NCI-H1694 (cell line): ENCODE results near the gene FANCG.

Experiments used
- DNase-seq: peaks from one replicate; lab custom pipeline; 2025; lab: John Stamatoyannopoulos, UW

FANCG gene

DNA sequence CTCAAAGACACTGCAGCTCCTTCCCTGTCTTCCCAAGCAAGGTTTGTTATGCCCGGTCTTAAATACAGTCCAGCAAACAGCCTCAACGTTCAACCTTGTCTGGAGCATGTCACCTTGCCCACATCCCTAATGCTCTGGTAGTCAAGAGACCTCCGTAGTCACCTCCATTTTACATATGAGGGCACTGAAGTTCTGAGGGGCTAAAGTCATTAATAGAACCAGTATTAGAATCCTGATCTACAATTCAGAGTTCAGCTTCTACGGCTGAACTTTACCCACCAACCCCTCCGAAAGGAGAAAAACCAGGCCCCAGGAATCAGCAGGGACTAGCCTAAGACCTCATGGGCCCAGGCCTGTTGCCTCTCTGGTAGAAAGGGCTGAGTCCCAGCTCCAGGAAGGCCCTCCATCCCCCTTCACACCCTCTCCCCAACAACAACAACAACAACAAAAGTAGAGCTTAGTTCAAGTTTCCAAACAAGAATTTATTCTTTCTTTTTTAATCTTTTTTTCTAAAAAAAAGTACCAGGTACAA is 24.0 kb upstream of the FANCG start:
- DNase-seq = no peak

DNA sequence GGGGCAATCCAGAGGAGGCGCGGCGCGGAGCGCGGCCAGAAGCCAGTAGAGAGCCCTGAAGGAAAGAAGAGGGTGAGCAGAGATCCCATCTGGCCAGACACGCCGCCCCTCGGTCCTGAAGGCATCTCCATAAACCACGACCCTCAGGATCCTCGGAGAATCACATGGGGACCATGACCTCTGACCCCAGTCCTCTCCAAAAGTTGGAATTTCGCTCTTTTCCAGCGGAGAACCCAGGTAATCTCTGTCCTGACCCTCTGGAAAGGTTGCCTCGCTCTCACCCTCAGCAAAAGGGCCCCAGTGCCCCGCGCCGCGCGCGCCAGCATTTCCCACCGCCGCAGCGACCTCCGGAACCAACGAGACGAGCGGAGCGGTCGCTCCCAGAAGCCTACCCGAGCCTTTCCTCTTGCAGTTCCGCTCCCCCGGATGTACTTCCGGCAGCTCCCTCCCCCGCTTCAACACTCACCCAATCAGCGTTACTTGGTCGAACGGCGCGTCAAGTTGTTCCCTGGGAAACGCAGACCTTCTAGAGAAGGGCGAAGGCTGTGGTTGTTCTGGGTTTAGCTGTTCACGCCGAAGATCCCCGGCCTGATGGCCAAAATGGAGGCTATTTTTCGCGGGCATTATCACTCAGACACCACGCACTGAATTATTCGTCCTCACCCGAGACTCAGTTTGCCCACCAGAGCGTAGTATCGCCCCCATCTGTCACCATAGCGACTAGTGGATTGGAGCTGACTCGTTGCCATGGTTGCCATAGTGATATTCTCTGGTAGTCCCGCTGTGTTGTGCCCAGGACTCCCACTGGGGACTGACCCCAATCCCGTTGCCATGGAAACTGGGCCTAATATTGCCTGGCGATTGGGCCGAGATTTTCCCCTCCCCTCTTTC is 23.3 kb upstream of the FANCG start, which contains the start of gene STOML2:
Gene STOML2, minus strand, starts transcription at position 363 of the 891 bp plus-strand sequence. Its CDS starts 37 bp downstream, at position 326.
- DNase-seq = peak; percentile 92

DNA sequence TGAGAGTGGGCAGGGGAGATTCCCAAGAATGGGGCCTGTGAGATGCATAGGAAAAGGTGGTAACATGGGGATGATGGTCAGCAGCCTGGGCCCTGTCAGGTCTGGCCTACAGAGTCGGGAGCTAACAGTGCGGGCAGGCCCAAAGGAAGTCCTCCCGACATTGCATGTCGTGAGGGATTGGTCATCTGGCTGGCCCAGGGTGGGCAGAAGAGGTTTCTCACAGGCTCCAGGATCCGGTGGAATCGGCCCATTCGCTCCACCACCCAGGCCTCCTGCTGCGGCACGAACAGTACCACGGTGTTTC is 22.7 kb upstream of the FANCG start:
- DNase-seq = no peak

DNA sequence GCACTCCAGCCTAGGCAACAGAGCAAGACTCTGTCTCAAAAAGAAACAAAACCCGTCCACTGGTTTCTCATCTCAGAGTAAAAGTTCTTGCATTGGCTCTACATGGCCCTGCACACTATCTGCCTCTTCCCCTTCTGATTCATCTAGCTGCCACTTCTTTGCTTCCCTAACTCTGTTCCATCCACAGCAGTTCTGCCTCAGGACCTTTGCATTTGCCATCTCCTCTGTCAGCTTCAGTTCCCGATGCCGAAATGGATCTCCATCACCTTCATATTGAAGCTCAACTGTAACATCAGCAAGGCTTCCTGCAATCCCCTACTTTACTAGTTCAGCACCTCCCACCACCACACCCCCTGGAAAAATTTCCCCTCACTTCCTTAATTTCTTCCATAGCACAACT is 17.8 kb upstream of the FANCG start:
- no peak for DNase-seq

DNA sequence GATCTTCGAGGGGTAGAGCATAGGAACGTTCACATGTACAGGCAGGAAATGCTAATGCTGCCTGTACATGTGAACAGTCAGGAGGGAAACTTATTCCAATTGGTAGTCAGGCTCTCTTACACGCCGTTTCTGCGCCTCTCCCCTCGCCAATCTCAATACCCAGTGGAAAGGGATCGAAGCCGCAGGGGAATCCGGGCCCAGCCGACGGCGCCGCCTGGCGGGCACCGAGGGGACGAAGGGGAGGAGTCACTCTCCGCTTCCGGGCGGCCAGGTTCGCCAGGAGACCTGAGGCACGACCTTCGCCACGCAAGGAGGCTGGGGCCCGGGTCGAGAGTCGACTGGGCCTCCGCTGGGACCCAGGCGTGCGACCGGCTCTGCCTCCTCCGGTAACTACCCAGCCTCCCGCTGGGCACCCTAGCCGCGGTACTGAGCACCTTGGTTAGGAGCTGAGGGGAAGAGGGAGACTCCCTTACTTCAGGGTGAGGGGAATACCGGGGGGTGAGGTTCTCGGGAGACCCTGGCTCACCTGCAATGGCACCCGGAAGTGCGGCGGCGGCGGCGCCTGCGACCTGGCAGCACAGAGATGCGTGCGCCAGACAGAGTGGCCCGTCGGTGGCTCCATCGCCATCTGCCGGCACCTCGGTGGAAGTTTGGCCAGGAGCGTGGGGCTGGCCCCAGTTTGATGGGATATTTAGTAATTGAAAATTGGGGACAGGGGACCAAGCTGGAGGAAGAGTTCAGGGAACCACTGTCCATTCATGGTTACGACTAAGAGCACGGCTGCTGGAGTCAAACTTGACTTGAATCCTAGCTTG is 16.5 kb upstream of the FANCG start, which contains the start of gene PIGO:
Gene PIGO, minus strand, starts transcription at position 557 of the 815 bp plus-strand sequence. CDS start 1,026 bp downstream, outside the sequence.
- DNase-seq = peak; percentile 81

DNA sequence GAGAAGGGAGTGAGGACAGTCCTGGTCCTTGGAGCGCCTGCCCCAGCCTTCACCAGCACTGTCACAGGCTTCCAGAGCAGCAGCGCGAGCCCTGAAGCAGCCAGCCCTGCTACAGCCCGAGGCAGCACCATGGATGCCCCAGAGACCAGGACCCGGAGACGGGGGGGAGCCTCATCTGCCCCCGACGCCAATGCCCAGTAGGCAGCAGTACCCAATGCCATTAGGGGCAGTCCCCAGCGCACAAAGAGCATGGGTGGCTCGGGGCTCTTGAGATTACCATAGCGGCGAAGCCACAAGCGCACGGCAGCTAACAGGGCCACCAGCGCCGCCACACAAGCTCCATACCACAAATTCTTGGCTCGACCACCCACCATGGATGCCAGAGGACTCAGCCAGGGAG is 11.8 kb upstream of the FANCG start:
- DNase-seq = no peak

DNA sequence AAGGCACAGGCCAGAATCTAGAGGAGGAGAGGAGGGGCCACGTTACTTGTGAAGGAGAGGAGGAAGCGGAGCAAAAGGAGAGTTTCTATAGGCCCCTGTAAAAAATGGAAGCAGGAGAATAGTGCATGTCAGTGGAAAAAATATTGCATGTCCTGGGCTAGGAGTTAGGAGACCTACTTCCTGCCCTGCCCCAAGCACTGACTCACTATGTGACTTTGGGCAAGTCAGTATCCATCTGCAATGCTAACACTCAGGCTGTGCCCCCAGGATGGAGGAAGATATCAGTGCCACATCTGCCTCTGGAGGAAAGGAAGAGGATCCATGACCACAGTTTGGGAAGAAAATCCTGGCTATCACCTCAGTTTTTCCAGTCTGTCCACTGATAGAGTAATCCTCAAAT is 9.7 kb upstream of the FANCG start:
- DNase-seq = no peak

DNA sequence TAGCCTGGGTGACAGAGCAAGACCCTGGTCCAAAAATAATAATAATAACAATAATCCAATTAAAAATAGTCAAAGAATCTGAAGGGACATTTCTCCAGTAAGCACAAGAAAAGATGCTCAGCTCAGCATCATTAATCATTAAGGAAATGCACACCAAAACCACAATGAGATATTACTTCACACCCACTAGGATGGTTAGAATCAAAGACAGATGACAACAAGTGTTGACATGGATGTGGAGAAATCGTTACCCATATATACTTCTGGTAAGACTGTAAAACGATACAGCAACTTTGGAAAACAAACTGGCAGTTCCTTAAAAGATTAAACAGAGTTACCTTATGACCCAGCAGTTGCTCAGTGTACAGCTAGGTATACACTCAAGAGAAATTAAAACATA is 5.3 kb upstream of the FANCG start:
- DNase-seq = no peak

DNA sequence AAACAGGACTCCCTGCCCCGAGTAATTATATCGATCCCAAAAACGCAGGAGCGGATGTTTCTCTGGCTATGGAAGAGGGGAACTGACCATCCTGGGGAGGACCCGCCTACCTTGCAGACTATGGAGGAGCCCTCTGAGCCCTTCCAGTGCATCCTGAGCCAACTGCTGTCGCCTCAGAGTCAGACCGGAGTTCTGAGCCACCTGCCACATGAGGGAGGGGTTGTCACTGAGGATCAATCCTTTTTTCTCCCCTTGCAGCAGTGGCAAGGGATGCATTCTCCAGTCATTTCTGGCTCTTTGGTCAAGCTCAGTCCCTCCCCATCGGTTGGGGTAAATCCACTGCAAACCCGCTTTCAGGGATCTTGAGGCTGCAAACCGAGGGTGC is 709 bp downstream of the FANCG start:
- no peak for DNase-seq

DNA sequence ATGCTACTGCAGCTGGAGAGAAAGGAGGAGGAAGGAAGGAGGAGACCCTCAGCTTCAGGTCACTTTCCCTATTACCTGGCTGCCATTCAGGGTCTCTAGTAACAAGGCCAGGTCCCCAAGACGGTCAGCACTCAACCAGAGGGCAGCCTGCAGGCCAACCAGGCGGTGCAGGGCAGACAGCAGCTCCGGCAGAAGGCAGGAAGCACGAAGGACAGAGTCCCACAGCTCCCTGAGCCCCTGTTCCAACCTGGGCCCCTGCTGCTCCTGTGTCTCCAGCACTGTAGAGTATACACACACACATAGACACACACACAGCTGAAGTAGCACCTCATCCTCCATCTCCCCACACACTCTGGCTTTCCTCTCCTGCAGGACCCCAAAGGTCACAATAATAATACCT is 1.7 kb downstream of the FANCG start:
- DNase-seq = no peak

DNA sequence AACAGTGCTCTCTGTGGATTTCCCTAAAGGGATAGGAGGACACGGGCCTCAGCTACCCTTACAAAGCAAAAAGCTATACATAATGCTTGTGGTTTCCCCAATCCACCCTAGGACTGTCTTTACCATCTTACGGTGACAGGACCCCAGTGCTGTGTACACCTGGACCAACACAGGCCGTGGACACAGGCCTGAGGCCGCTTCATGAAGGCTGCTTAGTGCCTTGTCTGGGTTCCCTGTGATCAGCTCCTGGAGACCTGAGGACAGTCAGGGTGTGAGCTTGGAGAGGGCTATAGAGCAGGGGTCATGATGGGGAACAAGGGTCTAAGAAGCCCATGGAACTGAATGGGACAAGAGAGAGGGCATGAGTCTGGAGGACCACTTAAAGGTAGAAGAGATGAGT is 2.9 kb downstream of the FANCG start:
- DNase-seq = no peak

DNA sequence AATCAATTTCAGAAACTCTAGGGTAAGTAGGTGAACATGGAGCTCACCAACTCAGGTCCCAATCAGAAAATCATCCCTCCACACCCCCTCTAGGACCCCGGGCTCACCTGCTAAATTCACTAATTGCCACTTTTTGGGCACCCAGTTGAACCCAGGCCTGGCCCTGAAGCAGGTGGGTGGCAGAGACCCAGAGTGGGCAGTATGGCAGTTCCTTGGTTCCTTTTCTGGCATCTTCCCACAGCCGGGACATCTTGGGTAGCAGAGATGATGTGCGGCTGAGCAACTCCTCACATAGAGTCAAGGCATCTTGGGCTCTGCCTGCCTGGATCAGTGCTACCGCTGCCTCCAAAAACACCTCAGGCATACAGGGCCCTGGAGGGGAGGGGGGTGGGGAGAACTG is 4.4 kb downstream of the FANCG start:
- no peak for DNase-seq

DNA sequence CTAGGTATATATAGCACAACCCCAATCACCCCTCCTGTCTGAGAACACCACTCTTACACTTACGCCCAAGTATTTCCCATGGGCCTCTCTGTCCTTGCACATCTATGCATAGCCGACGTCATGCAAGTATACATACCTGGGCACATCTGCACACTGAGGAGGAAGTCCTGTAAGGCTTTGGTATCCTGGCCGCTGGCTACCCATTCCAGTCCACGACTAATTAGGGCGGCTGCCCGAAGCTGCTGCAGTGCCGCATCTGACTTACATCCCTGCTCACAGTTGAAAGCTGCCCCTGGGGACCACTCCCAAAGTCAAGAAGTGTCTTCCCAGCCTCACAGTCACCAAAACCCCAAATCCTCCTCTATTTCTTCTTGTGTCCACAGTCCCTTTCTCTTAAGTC is 5.0 kb downstream of the FANCG start:
- no peak for DNase-seq

DNA sequence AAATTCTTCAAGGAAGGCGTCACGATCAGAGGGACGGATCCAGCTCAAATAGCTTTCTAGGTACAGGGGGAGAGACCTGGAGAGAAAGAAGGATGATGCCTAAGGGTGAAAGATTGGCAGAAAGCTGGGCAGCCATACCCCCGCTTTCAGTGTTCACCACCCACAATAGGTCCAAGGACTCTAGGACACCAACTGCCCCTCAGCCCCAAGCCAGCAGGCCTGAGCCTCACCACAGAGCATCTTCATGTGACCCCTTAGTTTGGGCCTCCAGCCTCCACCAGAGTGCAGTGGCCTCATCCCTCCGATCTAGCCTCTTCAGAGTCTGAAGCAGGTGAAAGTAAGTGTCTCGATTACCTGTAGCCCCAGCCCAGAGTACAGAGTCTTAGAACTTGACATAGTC is 5.6 kb downstream of the FANCG start:
- DNase-seq = no peak

DNA sequence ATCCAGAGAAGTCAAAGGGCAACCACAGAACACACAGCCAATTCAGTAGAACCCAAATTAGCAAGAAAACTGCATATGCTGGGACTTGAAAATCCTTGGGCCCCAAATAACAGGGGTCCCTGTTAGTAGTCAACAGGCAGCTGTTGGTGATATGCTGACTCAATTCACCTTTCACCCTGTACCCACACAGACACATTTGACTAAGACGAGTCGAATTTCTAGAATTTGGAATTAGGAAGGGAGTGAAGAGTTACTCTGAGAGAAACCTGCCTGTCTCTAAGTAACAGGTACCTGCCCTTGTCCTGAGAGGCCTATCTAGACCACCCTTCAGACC is 6.5 kb downstream of the FANCG start:
- no peak for DNase-seq

DNA sequence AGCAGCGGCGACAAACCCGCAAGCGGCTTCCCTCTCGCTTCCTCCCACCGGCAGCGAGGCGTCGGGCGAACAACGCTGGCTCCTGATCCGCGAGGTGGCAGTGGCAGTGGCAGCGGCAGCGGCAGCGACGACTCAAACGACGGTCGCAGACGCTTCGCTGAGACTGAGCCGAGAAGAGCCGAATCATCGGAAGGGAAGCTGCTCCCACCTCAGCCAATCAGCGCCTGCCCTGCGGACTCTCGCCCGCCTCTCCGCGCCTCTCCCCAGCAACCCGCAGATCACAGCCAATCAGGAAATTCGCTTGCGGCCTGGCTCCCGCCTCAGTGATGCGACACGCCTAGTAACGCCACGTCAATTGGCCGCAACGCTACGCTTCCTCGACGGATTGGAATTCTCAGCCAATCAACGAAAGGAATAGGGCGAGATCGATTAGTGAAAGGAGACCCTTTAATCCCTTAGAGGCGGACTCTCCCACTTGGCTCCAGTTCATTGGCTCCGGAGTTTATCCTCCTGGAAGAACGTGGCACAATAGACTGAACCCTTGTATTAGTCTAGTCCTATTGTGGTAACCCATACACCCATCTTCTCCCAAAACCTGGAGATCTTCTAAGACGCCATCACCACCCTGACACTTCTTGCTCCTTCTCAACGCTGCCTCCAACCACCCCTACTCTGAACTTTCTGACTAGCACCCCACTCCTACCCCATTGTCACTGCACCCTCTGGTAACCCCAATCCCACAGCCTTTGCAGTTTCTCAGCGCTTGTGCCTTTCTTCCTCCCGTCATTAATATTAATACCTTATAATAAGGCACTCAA is 7.1 kb downstream of the FANCG start, which contains the start of gene VCP:
Gene VCP, minus strand, starts transcription at position 165 of the 818 bp plus-strand sequence. CDS start 272 bp downstream, outside the sequence.
- DNase-seq = peak; percentile 98

DNA sequence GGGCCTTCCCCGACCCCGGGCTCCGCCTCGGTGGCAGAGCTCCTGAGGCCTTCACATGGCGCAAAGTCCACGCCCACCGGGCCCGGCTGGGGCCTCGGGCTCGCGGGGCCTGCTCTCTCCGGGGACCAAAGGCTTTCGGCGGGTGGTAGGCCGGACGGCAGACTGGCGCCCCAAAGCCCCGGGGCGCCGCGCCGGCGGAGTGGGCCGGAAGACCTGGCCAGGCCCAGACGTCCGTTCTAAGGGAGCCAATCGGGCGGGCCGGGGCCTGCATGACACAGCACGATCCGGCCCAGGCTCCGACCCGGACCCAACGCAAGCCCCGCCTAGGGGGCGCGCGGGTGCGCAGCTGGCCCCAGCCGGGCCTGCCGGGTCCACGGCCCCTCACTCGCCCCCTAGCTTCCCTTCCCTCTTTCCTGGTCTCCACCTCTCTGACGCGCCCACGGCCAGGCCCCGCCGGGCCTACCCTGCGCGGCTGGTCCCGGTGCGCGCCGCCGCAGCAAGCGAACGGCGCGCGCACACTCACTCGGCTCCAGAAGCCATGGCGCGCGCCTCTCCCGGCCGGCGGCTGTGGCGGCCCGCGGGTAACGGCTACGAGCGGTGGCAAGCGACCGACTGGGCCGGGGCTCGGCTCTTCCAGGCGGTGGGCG is 7.8 kb downstream of the FANCG start:
- no peak for DNase-seq

DNA sequence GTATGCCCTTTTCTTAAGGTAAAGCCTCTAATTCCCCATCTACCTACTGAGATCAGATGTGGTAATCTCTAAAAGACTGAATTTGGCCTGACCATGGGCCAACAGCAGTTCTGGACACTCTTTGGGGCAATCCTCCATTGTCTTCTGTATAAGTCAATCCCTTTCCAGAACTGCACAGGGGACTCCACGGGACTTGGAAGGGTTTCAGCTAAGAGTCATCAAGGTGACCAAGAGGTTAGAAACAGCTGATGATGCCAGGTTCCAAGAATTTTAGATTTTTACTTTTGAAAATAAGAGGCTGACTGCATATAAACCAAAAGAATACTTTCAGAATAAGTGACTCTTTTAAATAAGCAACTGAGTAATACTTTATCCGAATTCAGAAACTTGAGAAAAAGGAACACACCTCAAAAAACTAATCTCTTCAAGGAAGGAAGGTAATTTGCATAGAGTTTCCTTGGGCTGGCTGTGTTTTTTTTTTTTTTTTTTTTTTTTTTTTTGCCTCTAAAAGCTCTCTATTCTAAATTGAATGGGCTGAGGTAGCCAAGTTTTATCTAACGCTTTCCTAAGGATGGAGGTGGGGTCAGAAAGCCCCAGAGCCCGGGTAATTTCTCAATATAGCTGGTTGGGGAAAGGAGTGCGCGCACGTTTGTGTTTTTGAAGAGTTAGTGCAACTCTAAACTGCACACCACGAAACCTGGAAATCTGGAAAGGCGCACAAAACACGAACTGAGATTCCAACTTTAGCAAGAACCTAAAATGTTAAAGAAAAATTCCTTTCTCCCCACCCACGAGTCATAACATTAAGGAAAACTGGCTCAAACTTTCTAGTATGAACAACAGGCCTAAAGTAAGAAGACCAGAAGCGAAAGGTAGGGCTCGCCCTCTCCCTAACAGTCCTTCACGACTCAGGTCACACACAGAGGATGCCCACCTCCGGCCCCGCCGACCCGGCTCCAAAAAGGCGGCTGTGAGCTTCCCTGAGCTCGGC is 8.6 kb downstream of the FANCG start:
- no peak for DNase-seq

DNA sequence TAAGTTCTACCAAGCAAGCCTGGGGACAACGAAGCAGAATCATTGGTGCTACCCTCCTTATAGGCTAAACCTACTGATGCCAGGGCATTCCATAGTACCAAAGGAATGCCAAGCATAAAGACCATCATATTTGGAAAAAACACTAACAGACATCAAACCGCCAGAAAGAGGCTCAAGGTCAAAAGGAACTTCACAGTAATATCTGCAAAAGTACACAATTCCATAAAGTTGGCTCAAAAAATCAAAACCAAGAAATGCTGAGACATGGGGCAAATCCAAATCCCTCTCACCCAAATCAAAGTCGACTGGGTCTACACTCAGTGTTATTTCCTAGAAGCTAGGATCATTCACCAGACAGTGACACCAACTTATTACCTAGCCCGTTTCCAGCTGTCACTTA is 10.7 kb downstream of the FANCG start:
- no peak for DNase-seq

DNA sequence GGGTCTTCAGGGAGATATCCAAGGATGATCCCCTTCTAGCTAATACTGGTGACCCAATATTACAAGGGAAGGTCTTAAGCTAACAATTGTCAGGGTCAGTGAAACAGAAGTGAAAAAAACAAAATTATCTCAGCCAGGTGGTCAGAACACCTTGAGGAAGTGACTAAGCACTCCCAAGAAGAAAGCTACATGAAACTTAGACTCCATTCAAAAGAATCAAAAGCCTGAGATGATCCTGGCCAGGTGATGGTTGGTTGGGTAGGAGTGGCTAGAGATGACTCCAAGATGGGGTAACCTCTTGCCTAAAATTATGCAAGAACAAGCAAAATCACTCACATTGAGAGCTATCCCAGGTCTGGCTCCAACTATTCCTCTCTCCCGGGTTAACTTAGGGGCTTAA is 12.7 kb downstream of the FANCG start:
- DNase-seq = no peak
